SK-N-MC (cell line): ENCODE results near the gene SNX17.

ENCODE experiments used
- EZH2 ChIP-seq: fragments of 200-600 bp; sonication (generic); IDR thresholded peaks from one replicate; pipeline ENCODE4 v1.6.1; 2017; ENCODE audit warnings: antibody characterized with exemption
- POLR2AphosphoS5 ChIP-seq: IDR thresholded peaks from 2 replicates; pipeline ENCODE4 v1.6.1; 2012; ENCODE audit warnings: mild to moderate bottlenecking, low read depth, low read length, borderline replicate concordance

GRCh38 chr2:27322766-27323595 lies 47.4 kb upstream of the SNX17 start, which contains the start of gene MPV17:
- TF ChIP-seq POLR2AphosphoS5 (peak; percentile 97), EZH2 (no peak)
